Thyroid gland (tissue), 4 donors: ENCODE data around the gene DOCK9. TPM values are rescaled to one million over a fixed set of nuclear protein-coding genes. Genes with fewer than 3 reads are reported as not detected.

ENCODE experiments used
- DNase-seq, 2 donors: peaks; one replicate each; pipeline ENCODE4 v3.0.0-alpha.2; 2019
- H3K27ac ChIP-seq, 3 donors: fragments of 200-600 bp; sonication (generic); 1 replicate in 2 of 3; 2 replicates in 1 of 3; pipeline ENCODE4 v1.5.1; 2016 to 2019; ENCODE audit warnings: mild to moderate bottlenecking in 1 of 3, moderate library complexity in 1 of 3
- H3K27me3 ChIP-seq: fragments of 200-600 bp; sonication (generic); one replicate; pipeline ENCODE4 v1.5.1; 2019
- H3K36me3 ChIP-seq, 2 donors: fragments of 200-600 bp; sonication (generic); one replicate each; pipeline ENCODE4 v1.5.1; 2016 to 2019
- H3K4me1 ChIP-seq, 2 donors: fragments of 200-600 bp; sonication (generic); one replicate each; pipeline ENCODE4 v1.5.1; 2017 to 2019
- H3K4me3 ChIP-seq, 3 donors: fragments of 200-600 bp; sonication (generic); replicated peaks in 1 of 3; 1 replicate in 2 of 3; 2 replicates in 1 of 3; pipeline ENCODE4 v1.5.1; 2016; ENCODE audit warnings: mild to moderate bottlenecking in 1 of 3
- H3K9me3 ChIP-seq: fragments of 200-600 bp; sonication (generic); one replicate; pipeline ENCODE4 v1.5.1; 2017
- CTCF ChIP-seq, 6 experiments: fragments of 200-600 bp in 3 of 6; fragments of 450-650 bp in 3 of 6; sonication (generic) in 3 of 6; IDR thresholded peaks; one replicate each; pipeline ENCODE4 v1.5.1; 2016 to 2019; ENCODE audit warnings: antibody characterized with exemption in 6 of 6, mild to moderate bottlenecking in 2 of 6, inconsistent platforms in 1 of 6, moderate library complexity in 1 of 6
- POLR2A ChIP-seq, 2 donors: fragments of 450-650 bp; IDR thresholded peaks; one replicate each; pipeline ENCODE4 v1.6.1; 2017; ENCODE audit warnings: antibody characterized with exemption in 2 of 2, mild to moderate bottlenecking in 2 of 2, moderate library complexity in 1 of 2
- WGBS, 2 donors: methylation state at CpG; one replicate each; pipeline ENCODE4 v1.1.5; 2017; 5-methylcytosine and 5-hydroxymethylcytosine counted together
- intact Hi-C: fragments of 100-400 bp; cut with DNase I; formaldehyde crosslinking; loops from one replicate; pipeline ENCODE4 v1.15.1; 2023
- total RNA-seq, 4 donors: library from RNA; depleted of rRNA; stranded (reverse); fragments of >200 nt; gene quantifications; one replicate each; pipeline ENCODE4 v1.2.3, GENCODE V29; 2016

DOCK9 gene
- total RNA-seq, 4 donors from 2014 or later = 126 to 240 (median 160) TPM

- Histone ChIP-seq H3K36me3 (no peaks in the 10 kb centered on the region), H3K4me1 (peaks cover 0 to 10% of the 10 kb centered on the region in 2 donors), H3K9me3 (no peaks in the 10 kb centered on the region), H3K4me3 (no peak overlapping the region), H3K27ac (no peak overlapping the region), H3K27me3 (no peaks in the 10 kb centered on the region)
- no peak for DNase-seq
- WGBS, 2 donors = 77 to 79% methylated on average over 15 of the region's 15 CpGs
- intact Hi-C loops = no loop called here
- TF ChIP-seq POLR2A (IDR thresholded peaks at IDR 0.05) = no peak
- TF ChIP-seq CTCF (IDR thresholded peaks at IDR 0.05) = no peak
Observed at GRCh38 chr13:99015606-99016490, 38.0 kb upstream of the DOCK9 start.

- Histone ChIP-seq H3K9me3 (no peaks in the 10 kb centered on the region), H3K4me1 (peaks cover 6 to 24% of the 10 kb centered on the region in 2 donors), H3K36me3 (no peaks in the 10 kb centered on the region), H3K4me3 (no peak overlapping the region), H3K27ac (no peak overlapping the region), H3K27me3 (no peaks in the 10 kb centered on the region)
- TF ChIP-seq POLR2A (IDR thresholded peaks at IDR 0.05) (no peak), CTCF (IDR thresholded peaks at IDR 0.05) (no peak)
- intact Hi-C loops = no loop called here
- DNase-seq = no peak
- 89% methylated on average over 4 of the region's 4 CpGs for WGBS, 2 donors
Observed at GRCh38 chr13:99014522-99014921, 36.7 kb upstream of the DOCK9 start.

GRCh38 chr13:99013951-99014350, 36.1 kb upstream of the DOCK9 start:
- intact Hi-C loops = no loop called here
- Histone ChIP-seq H3K27me3 (no peaks in the 10 kb centered on the region), H3K9me3 (no peaks in the 10 kb centered on the region), H3K36me3 (no peaks in the 10 kb centered on the region), H3K27ac (no peak overlapping the region), H3K4me1 (peaks cover 12 to 29% of the 10 kb centered on the region in 2 donors), H3K4me3 (no peak overlapping the region)
- 92% methylated on average over 6 of the region's 6 CpGs for WGBS, 2 donors
- DNase-seq = no peak
- TF ChIP-seq CTCF (IDR thresholded peaks at IDR 0.05) = no peak
- no peak for TF ChIP-seq POLR2A (IDR thresholded peaks at IDR 0.05)

- intact Hi-C loops = no loop called here
- H3K27me3 ChIP-seq = no peaks in the 10 kb centered on the region
- TF ChIP-seq POLR2A (IDR thresholded peaks at IDR 0.05) (no peak), CTCF (IDR thresholded peaks at IDR 0.05) (no peak)
- WGBS, 2 donors = 63 to 82% methylated on average over 1 of the region's 1 CpG
- no peak overlapping the region for H3K4me3 ChIP-seq
- H3K4me1 ChIP-seq = peaks cover 18 to 39% of the 10 kb centered on the region in 2 donors
- no peak overlapping the region for H3K27ac ChIP-seq
- no peaks in the 10 kb centered on the region for H3K9me3 ChIP-seq
- DNase-seq = no peak
- no peaks in the 10 kb centered on the region for H3K36me3 ChIP-seq
Observed at GRCh38 chr13:99012539-99012938, 34.7 kb upstream of the DOCK9 start.

- H3K36me3 ChIP-seq = no peaks in the 10 kb centered on the region
- H3K27ac ChIP-seq = peak overlapping the region; percentile 48 to 64 (median 63)
- H3K4me3 ChIP-seq = no peak overlapping the region
- H3K9me3 ChIP-seq = no peaks in the 10 kb centered on the region
- no peak for DNase-seq
- peaks cover 18 to 50% of the 10 kb centered on the region in 2 donors for H3K4me1 ChIP-seq
- TF ChIP-seq CTCF (IDR thresholded peaks at IDR 0.05) = no peak
- no peak for TF ChIP-seq POLR2A (IDR thresholded peaks at IDR 0.05)
- intact Hi-C loops = no loop called here
- 54 to 59% methylated on average over 4 of the region's 4 CpGs for WGBS, 2 donors
- no peaks in the 10 kb centered on the region for H3K27me3 ChIP-seq
Observed at GRCh38 chr13:99009987-99010551, 32.2 kb upstream of the DOCK9 start.
